ENCODE measurements around the gene CMC2.

GRCh38 chr16:80986557-80986956, 20.1 kb downstream of the CMC2 start:
- TF ChIP-seq CTCF (IDR thresholded peaks at IDR 0.05; ENCODE audit: insufficient read depth, low read length) (no peak), POLR2AphosphoS5 (IDR thresholded peaks at IDR 0.05; ENCODE audit: low read depth) (no peak), GABPA (IDR thresholded peaks at IDR 0.05; ENCODE audit: low read depth) (no peak), SPI1 (IDR thresholded peaks at IDR 0.05; ENCODE audit: borderline replicate concordance, low read depth) (no peak)
